Endothelial cell of umbilical vein (primary cell): ENCODE results near the gene USP34. TPM values are rescaled to one million over a fixed set of nuclear protein-coding genes. Genes with fewer than 3 reads are reported as not detected.

Source experiments
- BruUV-seq: library from RNA; stranded (reverse); fragments of 400-500 nt; replicated peaks from 2 replicates; lab custom pipeline; 2021; lab: Mats Ljungman, UMichigan
- CTCF ChIA-PET: fragments of 300-600, 350-600 bp; sonication (Branson Sonifier 250); formaldehyde crosslinking; loops from one replicate; lab custom pipeline; 2021; ENCODE audit warnings: antibody characterized with exemption, inconsistent platforms; lab: Charles Lee
- POLR2A ChIA-PET: fragments of 300-600, 350-600 bp; sonication (Branson Sonifier 250); formaldehyde crosslinking; loops from one replicate; lab custom pipeline; 2021; ENCODE audit warnings: antibody characterized with exemption, inconsistent platforms; lab: Charles Lee
- DNase-seq: peaks from one replicate; pipeline ENCODE4 v3.0.0-alpha.2; 2011; ENCODE audit warnings: low read depth, low spot score
- FAIRE-seq: peaks from 2 replicates; lab custom pipeline; 2011; peaks lifted over from hg19 to GRCh38; lab: Jason Lieb, UNC
- H2AFZ ChIP-seq: 2 replicates; pipeline ENCODE4 v1.6.0; 2012; ENCODE audit warnings: low read depth, low read length, control low read depth, inconsistent platforms
- H3K27ac ChIP-seq: 2 replicates; pipeline ENCODE4 v1.5.1; 2011; ENCODE audit warnings: low read depth, mild to moderate bottlenecking, control low read depth, low read length, moderate library complexity; ENCODE audit not compliant: insufficient read depth
- H3K27me3 ChIP-seq, 2 experiments: 2 replicates each; pipeline versions ENCODE4 v1.6.0 to v1.6.1; 2011; ENCODE audit warnings: low read length in 2 of 2, mixed read lengths in 1 of 2; ENCODE audit not compliant: control insufficient read depth in 2 of 2, insufficient read depth in 2 of 2
- H3K36me3 ChIP-seq, 2 experiments: 2 replicates in 1 of 2; 3 replicates in 1 of 2; pipeline ENCODE4 v1.5.1; 2011; ENCODE audit warnings: low read length in 2 of 2, mild to moderate bottlenecking in 1 of 2, moderate library complexity in 1 of 2; ENCODE audit not compliant: control insufficient read depth in 2 of 2, insufficient read depth in 2 of 2; ENCODE audit errors: extremely low read depth in 1 of 2
- H3K4me1 ChIP-seq: 3 replicates; pipeline ENCODE4 v1.5.1; 2011; ENCODE audit warnings: mild to moderate bottlenecking, low read length; ENCODE audit not compliant: control insufficient read depth, insufficient read depth; ENCODE audit errors: extremely low read depth
- H3K4me2 ChIP-seq: 2 replicates; pipeline ENCODE4 v1.6.1; 2011; ENCODE audit warnings: low read length, control low read depth, mixed read lengths; ENCODE audit not compliant: insufficient read depth
- H3K4me3 ChIP-seq, 3 experiments: fragments of 200-600 bp in 1 of 3; sonication (generic), shearing (Covaris generic) in 1 of 3; replicated peaks in 1 of 3; 2 replicates each; pipeline ENCODE4 v1.5.1; 2011 to 2016; ENCODE audit warnings: control low read depth in 3 of 3, low read length in 3 of 3, mild to moderate bottlenecking in 2 of 3, inconsistent platforms in 1 of 3, low read depth in 1 of 3, moderate library complexity in 1 of 3; ENCODE audit not compliant: insufficient read depth in 1 of 3
- H3K79me2 ChIP-seq: 2 replicates; pipeline ENCODE4 v1.6.0; 2012; ENCODE audit warnings: low read length, inconsistent platforms; ENCODE audit not compliant: control insufficient read depth, insufficient read depth
- H3K9ac ChIP-seq: replicated peaks from 2 replicates; pipeline ENCODE3; 2011; ENCODE audit warnings: low read length, control low read depth; ENCODE audit not compliant: insufficient read depth; ENCODE audit errors: extremely low read depth
- H3K9me1 ChIP-seq: replicated peaks from 3 replicates; pipeline ENCODE4 v1.6.0; 2011; ENCODE audit warnings: mild to moderate bottlenecking, low read length; ENCODE audit not compliant: control insufficient read depth, insufficient read depth; ENCODE audit errors: extremely low read depth
- H3K9me3 ChIP-seq: replicated peaks from 2 replicates; pipeline ENCODE4 v1.5.1; 2012; ENCODE audit warnings: low read length, inconsistent platforms; ENCODE audit not compliant: control insufficient read depth, insufficient read depth
- H4K20me1 ChIP-seq: replicated peaks from 2 replicates; pipeline ENCODE3; 2011; ENCODE audit warnings: mild to moderate bottlenecking, low read length; ENCODE audit not compliant: control insufficient read depth, insufficient read depth; ENCODE audit errors: extremely low read depth
- CTCF ChIP-seq, 2 donors: IDR thresholded peaks; 1 replicate in 1 of 2; 2 replicates in 1 of 2; pipeline ENCODE4 v1.5.1; 2011; ENCODE audit warnings: low read length in 2 of 2, mild to moderate bottlenecking in 2 of 2, moderate library complexity in 2 of 2, control low read depth in 1 of 2, inconsistent platforms in 1 of 2, low read depth in 1 of 2; ENCODE audit not compliant: insufficient read depth in 1 of 2; ENCODE audit errors: extremely low read depth in 1 of 2
- EZH2 ChIP-seq: IDR thresholded peaks from 2 replicates; pipeline ENCODE4 v1.6.1; 2012; ENCODE audit warnings: borderline replicate concordance, low read depth, mild to moderate bottlenecking, moderate library complexity, low read length, inconsistent platforms; ENCODE audit not compliant: severe bottlenecking
- FOS ChIP-seq: IDR thresholded peaks from 2 replicates; pipeline ENCODE4 v1.6.1; 2011; ENCODE audit warnings: mild to moderate bottlenecking, low read length, moderate library complexity, borderline replicate concordance; ENCODE audit not compliant: insufficient read depth
- GATA2 ChIP-seq: IDR thresholded peaks from 2 replicates; pipeline ENCODE4 v1.7.0; 2011; ENCODE audit warnings: low read depth, mild to moderate bottlenecking, moderate library complexity, mixed read lengths, low read length; ENCODE audit not compliant: insufficient read length, insufficient read depth
- JUN ChIP-seq: IDR thresholded peaks from 2 replicates; pipeline ENCODE4 v1.6.1; 2011; ENCODE audit warnings: borderline replicate concordance, low read depth; ENCODE audit not compliant: insufficient read length, insufficient read depth
- MYC ChIP-seq: IDR thresholded peaks from one replicate; pipeline ENCODE4 v1.6.1; 2011; ENCODE audit warnings: mild to moderate bottlenecking, low read depth, low read length
- POLR2A ChIP-seq: IDR thresholded peaks from 2 replicates; pipeline ENCODE4 v1.6.1; 2012; ENCODE audit warnings: low read depth, mild to moderate bottlenecking, control low read depth, low read length
- POLR2AphosphoS5 ChIP-seq: IDR thresholded peaks from 2 replicates; pipeline ENCODE4 v1.6.1; 2012; ENCODE audit warnings: low read depth, mild to moderate bottlenecking, control low read depth, low read length, moderate library complexity; ENCODE audit not compliant: insufficient read depth
- dilution Hi-C: fragments of 300-500 bp; cut with MboI; formaldehyde crosslinking; loops from one replicate; pipeline ENCODE4 v1.15.0; 2019; ENCODE audit warnings: low sequenced_read_pairs; ENCODE audit not compliant: extremely low pct_ligation_motif_present
- intact Hi-C: fragments of 100-400 bp; cut with micrococcal nuclease; formaldehyde crosslinking; loops from one replicate; pipeline ENCODE4 v1.10.0; 2022
- polyA plus RNA-seq, 4 experiments: library from polyadenylated mRNA; depleted of rRNA in 3 of 4; stranded (reverse) in 3 of 4; unstranded in 1 of 4; fragments of >200 nt; gene quantifications; 2 replicates each; pipeline versions ENCODE4 v1.2.1 to v1.2.3, GENCODE V29; 2011 to 2012; ENCODE audit warnings: missing spikeins in 1 of 4
- total RNA-seq: library from RNA; stranded (reverse); gene quantifications from 2 replicates; pipeline ENCODE4 v1.2.3, GENCODE V29; 2021
- TF ChIP-seq, protein P1 (sequence below): IDR thresholded peaks from 2 replicates; pipeline ENCODE4 v1.6.1; 2011; ENCODE audit not compliant: insufficient read depth, insufficient read length

Gene USP34
- total and polyA plus RNA-seq, 2 donors (not counting 3 experiments of a cell fraction or from before 2014, with no cell fraction given) = 46.3 to 96.9 TPM

DNA sequence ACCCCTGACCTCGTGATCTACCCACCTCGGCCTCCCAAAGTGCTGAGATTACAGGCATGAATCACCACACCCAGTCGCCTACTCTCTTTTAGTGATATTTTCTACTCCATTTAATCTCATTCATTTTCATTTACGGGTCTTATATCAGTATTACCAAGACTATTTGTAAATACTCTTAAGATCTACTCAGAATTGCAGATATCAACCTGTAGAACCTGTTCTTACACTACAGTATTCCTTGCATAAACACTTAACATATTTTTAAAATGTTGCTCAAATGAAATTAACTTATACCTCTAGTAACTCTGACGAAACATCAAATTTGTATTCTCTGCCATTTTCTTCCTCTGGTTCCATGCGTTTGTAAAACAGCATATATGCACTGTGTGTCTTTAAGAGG is 229.6 kb downstream of the USP34 start:
- intact Hi-C loops = no loop called here
- H3K9me3 ChIP-seq = no peaks in the 10 kb centered on the region
- no TSS peak for BruUV-seq
- no peaks in the 10 kb centered on the region for H3K27me3 ChIP-seq
- H3K4me3 ChIP-seq = no peak overlapping the region
- TF ChIP-seq CTCF (IDR thresholded peaks at IDR 0.05; ENCODE audit: extremely low read depth in 1 of 2, insufficient read depth in 1 of 2, low read depth in 1 of 2, low read length in 2 of 2) (no peak), POLR2A (no peak), MYC (no peak), JUN (no peak), FOS (no peak), GATA2 (no peak), POLR2AphosphoS5 (no peak), EZH2 (no peak)
- TF ChIP-seq, protein P1, sequence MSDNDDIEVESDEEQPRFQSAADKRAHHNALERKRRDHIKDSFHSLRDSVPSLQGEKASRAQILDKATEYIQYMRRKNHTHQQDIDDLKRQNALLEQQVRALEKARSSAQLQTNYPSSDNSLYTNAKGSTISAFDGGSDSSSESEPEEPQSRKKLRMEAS = no peak
- no peaks in the 10 kb centered on the region for H4K20me1 ChIP-seq
- H3K4me1 ChIP-seq = peaks cover 17% of the 10 kb centered on the region
- ChIA-PET CTCF (interaction anchor here (1.1 kb wide), 1 partner anchor 23 kb away, joined by 3 read pairs; no protein-coding TSS in a partner anchor), POLR2A (no interaction called here)
- no peak overlapping the region for H3K9ac ChIP-seq
- H2AFZ ChIP-seq = no peak overlapping the region
- no peak overlapping the region for H3K4me2 ChIP-seq
- no peak overlapping the region for H3K27ac ChIP-seq
- dilution Hi-C loops = no loop called here
- H3K36me3 ChIP-seq = peaks cover 5 to 8% of the 10 kb centered on the region in 2 experiments
- FAIRE-seq (no peak), DNase-seq (no peak)
- no peaks in the 10 kb centered on the region for H3K79me2 ChIP-seq
- no peaks in the 10 kb centered on the region for H3K9me1 ChIP-seq
